Measurements from ENCODE around the gene UNC13D.
"Not testable (repeated sequence)": the region's sequence is repeated elsewhere in the genome, so short reads cannot be mapped to it uniquely, and the experiment has no call there.

The UNC13D gene

GRCh38 chr17:75856062-75856756 lies 12.0 kb upstream of the UNC13D start:
- H3K4me3 ChIP-seq (ENCODE audit: low read length) = peak overlapping the region; percentile 85
- no peak for TF ChIP-seq CTCF (conservative IDR thresholded peaks at IDR 0.05; ENCODE audit: low read depth, low read length)
- no peak for DNase-seq (ENCODE audit: low read depth)

GRCh38 chr17:75855310-75856061 lies 11.3 kb upstream of the UNC13D start, which contains the start of gene WBP2:
WBP2 (minus strand) TSS chr17:75855335; CDS start chr17:75855297, 38 bp downstream.
- peak; percentile 100 for DNase-seq (ENCODE audit: low read depth)
- TF ChIP-seq CTCF (conservative IDR thresholded peaks at IDR 0.05; ENCODE audit: low read depth, low read length) = no peak
- peak within 1 kb of the TSS; percentile 85 for H3K4me3 ChIP-seq (ENCODE audit: low read length)

GRCh38 chr17:75854881-75855309 lies 10.7 kb upstream of the UNC13D start:
- H3K4me3 ChIP-seq (ENCODE audit: low read length) = peak overlapping the region; percentile 62
- no peak for DNase-seq (ENCODE audit: low read depth)
- no peak for TF ChIP-seq CTCF (conservative IDR thresholded peaks at IDR 0.05; ENCODE audit: low read depth, low read length)

GRCh38 chr17:75854101-75854748 lies 10.0 kb upstream of the UNC13D start:
- peak overlapping the region; percentile 62 for H3K4me3 ChIP-seq (ENCODE audit: low read length)
- TF ChIP-seq CTCF (conservative IDR thresholded peaks at IDR 0.05; ENCODE audit: low read depth, low read length) = no peak
- peak; percentile 89 for DNase-seq (ENCODE audit: low read depth)

GRCh38 chr17:75853433-75853832 lies 9.2 kb upstream of the UNC13D start:
- TF ChIP-seq CTCF (conservative IDR thresholded peaks at IDR 0.05; ENCODE audit: low read depth, low read length) = no peak
- peak; percentile 50 for DNase-seq (ENCODE audit: low read depth)
- no peak overlapping the region for H3K4me3 ChIP-seq (ENCODE audit: low read length)

GRCh38 chr17:75851693-75851991 lies 7.4 kb upstream of the UNC13D start:
- not testable (repeated sequence) for H3K4me3 ChIP-seq (ENCODE audit: low read length); DNase-seq (ENCODE audit: low read depth)

GRCh38 chr17:75850928-75851692 lies 6.9 kb upstream of the UNC13D start:
- H3K4me3 ChIP-seq (ENCODE audit: low read length) = no peak overlapping the region
- DNase-seq (ENCODE audit: low read depth) = peak; percentile 99
- TF ChIP-seq CTCF (conservative IDR thresholded peaks at IDR 0.05; ENCODE audit: low read depth, low read length) = no peak
